Testis (tissue), 3 donors: ENCODE data around the gene WHRN. TPM values are rescaled to one million over a fixed set of nuclear protein-coding genes. Genes with fewer than 3 reads are reported as not detected.

Source experiments
- DNase-seq: peaks from one replicate; pipeline ENCODE4 v3.0.0-alpha.2; 2019
- H3K27ac ChIP-seq, 2 donors: fragments of 200-600 bp; sonication (generic); one replicate each; pipeline ENCODE4 v1.5.1; 2019
- H3K27me3 ChIP-seq: fragments of 200-600 bp; sonication (generic); one replicate; pipeline ENCODE4 v1.5.1; 2019
- H3K36me3 ChIP-seq: fragments of 200-600 bp; sonication (generic); one replicate; pipeline ENCODE4 v1.5.1; 2017; ENCODE audit warnings: low read depth; ENCODE audit errors: missing control alignments
- H3K4me1 ChIP-seq: fragments of 200-600 bp; sonication (generic); one replicate; pipeline ENCODE4 v1.5.1; 2019
- H3K4me3 ChIP-seq, 2 donors: fragments of 200-600 bp; sonication (generic); one replicate each; pipeline ENCODE4 v1.5.1; 2017 to 2019
- H3K9me3 ChIP-seq: fragments of 200-600 bp; sonication (generic); one replicate; pipeline ENCODE4 v1.5.1; 2017
- CTCF ChIP-seq, 3 experiments: fragments of 450-650 bp in 2 of 3; fragments of 200-600 bp in 1 of 3; sonication (generic) in 1 of 3; IDR thresholded peaks; one replicate each; pipeline ENCODE4 v1.5.1; 2016 to 2019; ENCODE audit warnings: antibody characterized with exemption in 3 of 3, mild to moderate bottlenecking in 2 of 3, moderate library complexity in 1 of 3
- POLR2A ChIP-seq: fragments of 450-650 bp; IDR thresholded peaks from one replicate; pipeline ENCODE4 v1.6.1; 2017; ENCODE audit warnings: antibody characterized with exemption, mild to moderate bottlenecking, moderate library complexity
- WGBS, 2 donors: methylation state at CpG; one replicate each; pipeline ENCODE4 v1.1.5; 2018; 5-methylcytosine and 5-hydroxymethylcytosine counted together
- intact Hi-C: fragments of 100-400 bp; cut with DNase I; formaldehyde crosslinking; loops from one replicate; pipeline ENCODE4 v1.15.1; 2023; ENCODE audit warnings: low total_unique reads
- polyA plus RNA-seq: library from polyadenylated mRNA; stranded (reverse); fragments of 350-450 nt; fragmentation: Illumina TruSeq; extraction: RNeasy Lipid Tissue Mini Kit (QIAGEN cat#74804); gene quantifications from one replicate; pipeline ENCODE4 v1.2.3, GENCODE V29; 2014; ENCODE audit warnings: low read depth, low replicate concordance; ENCODE audit not compliant: insufficient read depth
- total RNA-seq, 2 donors: library from RNA; depleted of rRNA; stranded (reverse); fragments of >200 nt; gene quantifications; one replicate each; pipeline ENCODE4 v1.2.3, GENCODE V29; 2016

Gene WHRN
- total and polyA plus RNA-seq, 3 donors from 2014 or later, result 70.3 to 208 (median 181) TPM

- H3K27ac ChIP-seq, result no peak overlapping the region
- H3K27me3 ChIP-seq, result no peaks in the 10 kb centered on the region
- H3K9me3 ChIP-seq, result no peaks in the 10 kb centered on the region
- DNase-seq, result no peak
- H3K4me1 ChIP-seq, result no peaks in the 10 kb centered on the region
- intact Hi-C loops, result no loop called here
- H3K4me3 ChIP-seq, result no peak overlapping the region
- no peaks in the 10 kb centered on the region for H3K36me3 ChIP-seq
- TF ChIP-seq POLR2A (no peak), CTCF (IDR thresholded peaks at IDR 0.05) (no peak)
- WGBS, 2 donors, result 71 to 79% methylated on average over 9 of the region's 9 CpGs
Measured at GRCh38 chr9:114499941-114500696, 5.2 kb downstream of the WHRN start.

- Histone ChIP-seq H3K27me3 (no peaks in the 10 kb centered on the region), H3K27ac (no peak overlapping the region), H3K36me3 (no peaks in the 10 kb centered on the region), H3K4me3 (no peak overlapping the region), H3K9me3 (no peaks in the 10 kb centered on the region), H3K4me1 (no peaks in the 10 kb centered on the region)
- TF ChIP-seq POLR2A (no peak), CTCF (IDR thresholded peaks at IDR 0.05) (no peak)
- WGBS, 2 donors, result 60 to 63% methylated on average over 9 of the region's 9 CpGs
- intact Hi-C loops, result no loop called here
- DNase-seq, result no peak
Measured at GRCh38 chr9:114499528-114499927, 5.7 kb downstream of the WHRN start.

GRCh38 chr9:114497727-114498382, 7.4 kb downstream of the WHRN start:
- Histone ChIP-seq H3K4me1 (peaks cover 8% of the 10 kb centered on the region), H3K27me3 (no peaks in the 10 kb centered on the region), H3K4me3 (no peak overlapping the region), H3K36me3 (no peaks in the 10 kb centered on the region), H3K9me3 (no peaks in the 10 kb centered on the region), H3K27ac (no peak overlapping the region)
- TF ChIP-seq CTCF (IDR thresholded peaks at IDR 0.05) (no peak), POLR2A (no peak)
- 81 to 85% methylated on average over 7 of the region's 7 CpGs for WGBS, 2 donors
- DNase-seq, result no peak
- intact Hi-C loops, result no loop called here

GRCh38 chr9:114497236-114497635, 8.0 kb downstream of the WHRN start:
- H3K4me1 ChIP-seq, result peaks cover 9% of the 10 kb centered on the region
- 48 to 58% methylated on average over 2 of the region's 2 CpGs for WGBS, 2 donors

More at GRCh38 chr9:114497236-114497635, 8.0 kb downstream of the WHRN start:
- no peak overlapping the region for H3K27ac ChIP-seq
- H3K36me3 ChIP-seq, result no peaks in the 10 kb centered on the region
- H3K27me3 ChIP-seq, result no peaks in the 10 kb centered on the region
- TF ChIP-seq CTCF (IDR thresholded peaks at IDR 0.05) (no peak), POLR2A (no peak)
- no peaks in the 10 kb centered on the region for H3K9me3 ChIP-seq
- intact Hi-C loops, result no loop called here
- no peak overlapping the region for H3K4me3 ChIP-seq
- DNase-seq, result no peak
